Neural progenitor cell (in vitro differentiated cells): Measurements from ENCODE around the gene STK32A. TPM values are rescaled to one million over a fixed set of nuclear protein-coding genes. Genes with fewer than 3 reads are reported as not detected.
A peak's percentile ranks its signal among the peaks of the same experiment; 100 is the strongest.

Experiments used
- DNase-seq: peaks from one replicate; pipeline ENCODE4 v3.0.0-alpha.2; 2016; ENCODE audit warnings: low spot score
- H2AFZ ChIP-seq: fragments of 200-600 bp; sonication (generic); replicated peaks from 2 replicates; pipeline ENCODE4 v1.6.1; 2016; ENCODE audit warnings: antibody characterized with exemption
- H3F3A ChIP-seq: fragments of 200-600 bp; sonication (generic); 2 replicates; pipeline ENCODE4 v1.6.1; 2016; ENCODE audit warnings: antibody characterized with exemption, low read depth
- H3K27ac ChIP-seq: fragments of 200-600 bp; sonication (generic); 2 replicates; pipeline ENCODE4 v1.5.1; 2016; ENCODE audit warnings: mild to moderate bottlenecking
- H3K27me3 ChIP-seq: fragments of 200-600 bp; sonication (generic); 2 replicates; pipeline ENCODE4 v1.6.1; 2016; ENCODE audit warnings: mild to moderate bottlenecking, moderate library complexity
- H3K36me3 ChIP-seq: fragments of 200-600 bp; sonication (generic); 2 replicates; pipeline ENCODE4 v1.5.1; 2016
- H3K4me1 ChIP-seq: fragments of 200-600 bp; sonication (generic); 2 replicates; pipeline ENCODE4 v1.6.1; 2016; ENCODE audit warnings: mixed run types
- H3K4me2 ChIP-seq: fragments of 200-600 bp; sonication (generic); 2 replicates; pipeline ENCODE4 v1.6.1; 2016
- H3K4me3 ChIP-seq: fragments of 200-600 bp; sonication (generic); 2 replicates; pipeline ENCODE4 v1.5.1; 2016
- H3K79me2 ChIP-seq: fragments of 200-600 bp; sonication (generic); 2 replicates; pipeline ENCODE4 v1.6.1; 2016; ENCODE audit warnings: low read depth
- H3K9ac ChIP-seq: fragments of 200-600 bp; sonication (generic); 2 replicates; pipeline ENCODE4 v1.6.1; 2016
- H3K9me3 ChIP-seq: fragments of 200-600 bp; sonication (generic); 2 replicates; pipeline ENCODE4 v1.5.1; 2016; ENCODE audit warnings: low read depth
- H4K20me1 ChIP-seq: fragments of 200-600 bp; sonication (generic); 2 replicates; pipeline ENCODE4 v1.6.1; 2016; ENCODE audit warnings: low read depth
- H3K27ac Mint-ChIP-seq: 3 replicates; pipeline ENCODE4 v1.8.0; 2021; ENCODE audit warnings: mixed read lengths
- H3K27me3 Mint-ChIP-seq: 2 replicates; pipeline ENCODE4 v1.8.0; 2022; ENCODE audit warnings: low read depth, mild to moderate bottlenecking, inconsistent platforms, moderate library complexity, mixed read lengths; ENCODE audit not compliant: insufficient read depth
- H3K36me3 Mint-ChIP-seq: 3 replicates; pipeline ENCODE4 v1.8.0; 2021; ENCODE audit warnings: mixed read lengths
- H3K4me1 Mint-ChIP-seq: 3 replicates; pipeline ENCODE4 v1.8.0; 2021; ENCODE audit warnings: mixed read lengths
- H3K4me3 Mint-ChIP-seq: 3 replicates; pipeline ENCODE4 v1.8.0; 2021; ENCODE audit warnings: mild to moderate bottlenecking, moderate library complexity, mixed read lengths
- H3K9me3 Mint-ChIP-seq: 3 replicates; pipeline ENCODE4 v1.8.0; 2020; ENCODE audit warnings: mixed read lengths
- CTCF ChIP-seq: fragments of 200-600 bp; sonication (generic); IDR thresholded peaks from 2 replicates; pipeline ENCODE4 v1.5.1; 2017; ENCODE audit warnings: antibody characterized with exemption, mild to moderate bottlenecking
- EZH2 ChIP-seq: fragments of 200-600 bp; sonication (generic); IDR thresholded peaks from 2 replicates; pipeline ENCODE4 v1.6.1; 2017; ENCODE audit warnings: antibody characterized with exemption, mild to moderate bottlenecking, moderate library complexity
- EZH2phosphoT487 ChIP-seq: fragments of 200-600 bp; sonication (generic); IDR thresholded peaks from 2 replicates; pipeline ENCODE4 v1.6.1; 2017; ENCODE audit warnings: antibody characterized with exemption
- total RNA-seq: library from RNA; depleted of rRNA; stranded (reverse); fragments of >200 nt; gene quantifications from 2 replicates; pipeline ENCODE4 v1.2.3, GENCODE V29; 2015; ENCODE audit warnings: low replicate concordance

Gene STK32A
- total RNA-seq, 1 donor from 2014 or later, result 16.7 TPM

DNA sequence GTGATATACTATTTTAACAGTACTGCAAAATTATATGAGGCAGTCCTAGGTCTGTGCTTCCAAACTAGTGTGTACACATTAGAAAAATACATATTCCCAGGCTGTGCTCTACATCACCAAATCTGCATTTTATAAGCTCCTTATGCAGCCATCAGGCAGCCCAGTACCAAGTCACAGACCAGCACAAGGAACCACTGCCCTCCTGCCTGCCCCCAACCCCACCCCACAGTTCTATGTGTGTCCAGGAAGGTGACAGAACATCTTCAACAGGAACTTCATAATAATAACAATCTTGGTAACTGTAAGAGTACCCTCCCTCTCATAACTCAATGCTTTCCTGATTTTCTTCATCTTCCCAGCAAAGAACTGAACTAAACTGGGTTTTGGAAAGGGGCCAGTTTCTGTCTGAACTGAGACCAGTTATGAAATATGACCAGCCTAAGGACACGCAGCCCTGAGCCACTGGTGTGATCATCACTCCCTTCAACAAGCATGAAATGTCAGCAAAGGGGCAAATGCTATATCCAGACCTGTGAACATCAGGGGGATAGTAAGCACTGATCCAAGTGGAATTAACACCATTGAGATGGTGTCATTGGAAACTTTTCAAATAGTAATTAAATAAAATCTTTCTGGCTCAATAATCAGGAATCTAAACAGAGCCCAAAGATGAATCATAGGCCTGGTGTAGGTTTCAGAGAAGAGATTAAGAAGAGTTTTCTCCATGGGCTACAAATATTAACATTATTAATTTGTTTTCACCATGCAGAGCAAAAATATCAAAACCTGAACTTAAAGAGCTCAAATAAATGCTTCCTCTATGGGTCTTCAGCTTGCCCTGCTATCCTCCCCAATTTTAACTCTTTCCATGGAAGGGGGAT is 192.9 kb downstream of the STK32A start:
- Mint-ChIP-seq H3K4me1 (peaks cover 19% of the 10 kb centered on the region), H3K9me3 (no peaks in the 10 kb centered on the region), H3K27me3 (peaks cover 2% of the 10 kb centered on the region), H3K27ac (no peak overlapping the region), H3K36me3 (peaks cover 53% of the 10 kb centered on the region), H3K4me3 (no peak overlapping the region)
- no peak overlapping the region for H3K4me3 ChIP-seq
- no peak overlapping the region for H2AFZ ChIP-seq
- H3K9ac ChIP-seq, result no peak overlapping the region
- H3K79me2 ChIP-seq, result peaks cover 100% of the 10 kb centered on the region
- peak overlapping the region; percentile 10 for H3K27ac ChIP-seq
- no peak for TF ChIP-seq EZH2phosphoT487
- no peak overlapping the region for H3K4me2 ChIP-seq
- no peaks in the 10 kb centered on the region for H3K9me3 ChIP-seq
- peaks cover 38% of the 10 kb centered on the region for H3F3A ChIP-seq
- peaks cover 12% of the 10 kb centered on the region for H3K4me1 ChIP-seq
- H3K27me3 ChIP-seq, result no peaks in the 10 kb centered on the region
- no peak for DNase-seq
- H4K20me1 ChIP-seq, result peaks cover 99% of the 10 kb centered on the region
- H3K36me3 ChIP-seq, result peaks cover 24% of the 10 kb centered on the region

GRCh38 chr5:147430628-147431027 is 195.8 kb downstream of the STK32A start:
- Histone ChIP-seq H3K4me2 (no peak overlapping the region), H3K27ac (no peak overlapping the region), H3K4me3 (no peak overlapping the region), H3K9me3 (no peaks in the 10 kb centered on the region), H3K79me2 (peaks cover 100% of the 10 kb centered on the region), H3K4me1 (peaks cover 41% of the 10 kb centered on the region), H3K27me3 (no peaks in the 10 kb centered on the region), H4K20me1 (peaks cover 100% of the 10 kb centered on the region), H2AFZ (no peak overlapping the region), H3K9ac (no peak overlapping the region), H3F3A (peaks cover 35% of the 10 kb centered on the region), H3K36me3 (peaks cover 1% of the 10 kb centered on the region)
- no peak for DNase-seq
- H3K9me3 Mint-ChIP-seq, result peaks cover 3% of the 10 kb centered on the region
- H3K4me3 Mint-ChIP-seq, result no peak overlapping the region
- H3K27ac Mint-ChIP-seq, result no peak overlapping the region
- H3K27me3 Mint-ChIP-seq, result peaks cover 2% of the 10 kb centered on the region
- H3K36me3 Mint-ChIP-seq, result peaks cover 48% of the 10 kb centered on the region
- peaks cover 25% of the 10 kb centered on the region for H3K4me1 Mint-ChIP-seq
- no peak for TF ChIP-seq EZH2phosphoT487
- no peak for TF ChIP-seq EZH2
- TF ChIP-seq CTCF, result no peak

- no peaks in the 10 kb centered on the region for H3K27me3 Mint-ChIP-seq
- Histone ChIP-seq H3K9ac (no peak overlapping the region), H3K4me3 (no peak overlapping the region), H3F3A (peaks cover 41% of the 10 kb centered on the region), H3K9me3 (no peaks in the 10 kb centered on the region), H3K4me1 (peaks cover 51% of the 10 kb centered on the region), H3K27ac (peak overlapping the region; percentile 58), H3K36me3 (no peaks in the 10 kb centered on the region), H2AFZ (no peak overlapping the region), H3K79me2 (peaks cover 100% of the 10 kb centered on the region), H3K27me3 (no peaks in the 10 kb centered on the region), H3K4me2 (peak overlapping the region; percentile 11), H4K20me1 (peaks cover 100% of the 10 kb centered on the region)
- peaks cover 3% of the 10 kb centered on the region for H3K9me3 Mint-ChIP-seq
- no peak for DNase-seq
- H3K4me1 Mint-ChIP-seq, result peaks cover 26% of the 10 kb centered on the region
- peak overlapping the region; percentile 48 for H3K27ac Mint-ChIP-seq
- H3K4me3 Mint-ChIP-seq, result no peak overlapping the region
- TF ChIP-seq EZH2phosphoT487 (no peak), EZH2 (no peak), CTCF (no peak)
- H3K36me3 Mint-ChIP-seq, result peaks cover 41% of the 10 kb centered on the region
Measured at GRCh38 chr5:147431586-147431985, 196.8 kb downstream of the STK32A start.

- Mint-ChIP-seq H3K4me1 (peaks cover 32% of the 10 kb centered on the region), H3K27ac (peak overlapping the region; percentile 48), H3K4me3 (no peak overlapping the region), H3K27me3 (no peaks in the 10 kb centered on the region), H3K9me3 (peaks cover 3% of the 10 kb centered on the region), H3K36me3 (peaks cover 36% of the 10 kb centered on the region)
- H3K27ac ChIP-seq, result peak overlapping the region; percentile 58
- no peak for TF ChIP-seq EZH2phosphoT487
- no peak for TF ChIP-seq CTCF
- no peak for TF ChIP-seq EZH2
- H3K9ac ChIP-seq, result no peak overlapping the region
- peak overlapping the region; percentile 11 for H3K4me2 ChIP-seq
- DNase-seq, result no peak
- no peaks in the 10 kb centered on the region for H3K36me3 ChIP-seq
- no peak overlapping the region for H2AFZ ChIP-seq
- no peaks in the 10 kb centered on the region for H3K9me3 ChIP-seq
- H3K27me3 ChIP-seq, result no peaks in the 10 kb centered on the region
- peaks cover 100% of the 10 kb centered on the region for H3K79me2 ChIP-seq
- H3K4me1 ChIP-seq, result peaks cover 58% of the 10 kb centered on the region
- H3F3A ChIP-seq, result peaks cover 43% of the 10 kb centered on the region
- no peak overlapping the region for H3K4me3 ChIP-seq
- peaks cover 100% of the 10 kb centered on the region for H4K20me1 ChIP-seq
Measured at GRCh38 chr5:147432323-147432722, 197.5 kb downstream of the STK32A start.
